ENCODE measurements around the gene RPA3. TPM values are rescaled to one million over a fixed set of nuclear protein-coding genes. Genes with fewer than 3 reads are reported as not detected.

Gene RPA3
- total and polyA plus RNA-seq, 9 of the 15 experiments (the other 6 are each of a cell fraction or from before 2014, with no cell fraction given) = 68.5 to 265 (median 125) TPM

GRCh38 chr7:7651479-7651878 lies 66.9 kb downstream of the RPA3 start:
- H4K20me1 ChIP-seq (replicated peaks; ENCODE audit: control insufficient read depth, insufficient read depth, low read length) = no peaks in the 10 kb centered on the region
- H3K9ac ChIP-seq (ENCODE audit: insufficient read depth in 1 of 2, low read depth in 2 of 2, low read length in 2 of 2) = no peak overlapping the region
- 78% methylated on average over 2 of the region's 3 CpGs for WGBS (ENCODE audit: insufficient coverage, low coverage, missing lambda C conversion rate)
- H3K4me1 ChIP-seq (replicated peaks in 1 of 2; ENCODE audit: control insufficient read depth in 2 of 2, insufficient read depth in 2 of 2, low read length in 2 of 2) = peaks cover 0 to 6% of the 10 kb centered on the region in 2 experiments; a peak in 2 of 5 replicates
- in situ Hi-C loops (cut with MboI) = no loop called here
- no peaks in the 10 kb centered on the region for H3K9me3 ChIP-seq (replicated peaks; ENCODE audit: control insufficient read depth, insufficient read depth, low read depth, low read length)
- no peaks in the 10 kb centered on the region for H3K9me1 ChIP-seq (ENCODE audit: control insufficient read depth, insufficient read depth, low read length)
- intact Hi-C loops (cut with micrococcal nuclease) = no loop called here
- ATAC-seq (no peak), FAIRE-seq (no peak), DNase-seq (ENCODE audit: extremely low read depth in 1 of 4, low spot score in 3 of 4) (no peak)
- no peak overlapping the region for H2AFZ ChIP-seq (ENCODE audit: low read depth, low read length)
- ChIA-PET POLR2A (interaction anchor here (1.3 kb wide), 1 partner anchor 10 kb away, joined by 5 read pairs; no protein-coding TSS in a partner anchor), CTCF (ENCODE audit: low intra/inter-chr PET ratio) (no interaction called here)
- TF ChIP-seq, protein P1, sequence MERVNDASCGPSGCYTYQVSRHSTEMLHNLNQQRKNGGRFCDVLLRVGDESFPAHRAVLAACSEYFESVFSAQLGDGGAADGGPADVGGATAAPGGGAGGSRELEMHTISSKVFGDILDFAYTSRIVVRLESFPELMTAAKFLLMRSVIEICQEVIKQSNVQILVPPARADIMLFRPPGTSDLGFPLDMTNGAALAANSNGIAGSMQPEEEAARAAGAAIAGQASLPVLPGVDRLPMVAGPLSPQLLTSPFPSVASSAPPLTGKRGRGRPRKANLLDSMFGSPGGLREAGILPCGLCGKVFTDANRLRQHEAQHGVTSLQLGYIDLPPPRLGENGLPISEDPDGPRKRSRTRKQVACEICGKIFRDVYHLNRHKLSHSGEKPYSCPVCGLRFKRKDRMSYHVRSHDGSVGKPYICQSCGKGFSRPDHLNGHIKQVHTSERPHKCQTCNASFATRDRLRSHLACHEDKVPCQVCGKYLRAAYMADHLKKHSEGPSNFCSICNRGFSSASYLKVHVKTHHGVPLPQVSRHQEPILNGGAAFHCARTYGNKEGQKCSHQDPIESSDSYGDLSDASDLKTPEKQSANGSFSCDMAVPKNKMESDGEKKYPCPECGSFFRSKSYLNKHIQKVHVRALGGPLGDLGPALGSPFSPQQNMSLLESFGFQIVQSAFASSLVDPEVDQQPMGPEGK (CRISPR knock-in tag; IDR thresholded peaks at IDR 0.05; ENCODE audit: borderline replicate concordance) = no peak
- TF ChIP-seq SRSF3 (IDR thresholded peaks at IDR 0.05; ENCODE audit: insufficient read depth, low read length) (no peak), ILF3 (IDR thresholded peaks at IDR 0.05; ENCODE audit: borderline replicate concordance) (no peak), EP300 (IDR thresholded peaks at IDR 0.05; ENCODE audit: low read length) (no peak), GTF2F1 (IDR thresholded peaks at IDR 0.05; ENCODE audit: low read depth, low read length) (no peak), CAMTA2 (CRISPR knock-in tag; conservative IDR thresholded peaks at IDR 0.05) (no peak), HMBOX1 (IDR thresholded peaks at IDR 0.05) (no peak), HIVEP1 (CRISPR knock-in tag; IDR thresholded peaks at IDR 0.05) (no peak), L3MBTL2 (IDR thresholded peaks at IDR 0.05) (no peak), ZNF347 (CRISPR knock-in tag; IDR thresholded peaks at IDR 0.05; ENCODE audit: low read depth) (no peak), HDAC3 (IDR thresholded peaks at IDR 0.05; ENCODE audit: borderline replicate concordance, partially characterized antibody) (no peak), ZNF175 (CRISPR knock-in tag; IDR thresholded peaks at IDR 0.05; ENCODE audit: low read depth) (no peak), ZNF444 (CRISPR knock-in tag; IDR thresholded peaks at IDR 0.05) (no peak), NFRKB (IDR thresholded peaks at IDR 0.05; ENCODE audit: low read depth) (no peak), KDM4B (IDR thresholded peaks at IDR 0.05; ENCODE audit: borderline replicate concordance in 2 of 2, low read depth in 1 of 2) (no peak), JUN (IDR thresholded peaks at IDR 0.05; ENCODE audit: borderline replicate concordance, low read depth, low read length) (no peak), JUN (CRISPR knock-in tag; IDR thresholded peaks at IDR 0.05; ENCODE audit: borderline replicate concordance) (no peak)
- TF ChIP-seq, protein P2, sequence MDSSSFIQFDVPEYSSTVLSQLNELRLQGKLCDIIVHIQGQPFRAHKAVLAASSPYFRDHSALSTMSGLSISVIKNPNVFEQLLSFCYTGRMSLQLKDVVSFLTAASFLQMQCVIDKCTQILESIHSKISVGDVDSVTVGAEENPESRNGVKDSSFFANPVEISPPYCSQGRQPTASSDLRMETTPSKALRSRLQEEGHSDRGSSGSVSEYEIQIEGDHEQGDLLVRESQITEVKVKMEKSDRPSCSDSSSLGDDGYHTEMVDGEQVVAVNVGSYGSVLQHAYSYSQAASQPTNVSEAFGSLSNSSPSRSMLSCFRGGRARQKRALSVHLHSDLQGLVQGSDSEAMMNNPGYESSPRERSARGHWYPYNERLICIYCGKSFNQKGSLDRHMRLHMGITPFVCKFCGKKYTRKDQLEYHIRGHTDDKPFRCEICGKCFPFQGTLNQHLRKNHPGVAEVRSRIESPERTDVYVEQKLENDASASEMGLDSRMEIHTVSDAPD (CRISPR knock-in tag; IDR thresholded peaks at IDR 0.05) = no peak
- no peaks in the 10 kb centered on the region for H3K36me3 ChIP-seq (ENCODE audit: control insufficient read depth, insufficient read depth, low read length)
- H3K27me3 ChIP-seq (ENCODE audit: control insufficient read depth in 2 of 2, insufficient read depth in 2 of 2, low read length in 2 of 2) = no peaks in the 10 kb centered on the region
- no peak overlapping the region for H3K4me3 ChIP-seq
- no peak overlapping the region for H3K4me2 ChIP-seq (ENCODE audit: insufficient read depth, low read length)
- H3K79me2 ChIP-seq (ENCODE audit: control insufficient read depth, insufficient read depth, low read length) = peaks cover 19% of the 10 kb centered on the region; the same call in 2 of the 3 replicates
- no TSS peak for BruUV-seq (replicated peaks)
- H3K27ac ChIP-seq (ENCODE audit: extremely low read depth, low read depth, low read length) = no peak overlapping the region
